Large intestine (tissue), 3 donors: Measurements from ENCODE around the gene SYT5. TPM values are rescaled to one million over a fixed set of nuclear protein-coding genes. Genes with fewer than 3 reads are reported as not detected.
A peak's percentile ranks its signal among the peaks of the same experiment; 100 is the strongest.
"Not testable (repeated sequence)": the region's sequence is repeated elsewhere in the genome, so short reads cannot be mapped to it uniquely, and the experiment has no call there.

ENCODE experiments used
- DNase-seq, 2 donors: peaks; one replicate each; pipeline versions ENCODE4 v3.0.0 to v3.0.0-alpha.2; 2013
- H3K27ac ChIP-seq: one replicate; pipeline ENCODE4 v1.5.1; 2013; ENCODE audit warnings: low read length
- H3K27me3 ChIP-seq: 2 replicates; pipeline ENCODE4 v1.6.1; 2013; ENCODE audit warnings: low read length; ENCODE audit not compliant: control insufficient read depth, insufficient read depth
- H3K36me3 ChIP-seq: 2 replicates; pipeline ENCODE4 v1.6.1; 2013; ENCODE audit warnings: low read length; ENCODE audit not compliant: control insufficient read depth, insufficient read depth
- H3K4me1 ChIP-seq: one replicate; pipeline ENCODE4 v1.6.1; 2013; ENCODE audit warnings: low read length; ENCODE audit not compliant: control insufficient read depth, insufficient read depth
- H3K4me3 ChIP-seq: one replicate; pipeline ENCODE4 v1.5.1; 2013; ENCODE audit warnings: low read length
- H3K9me3 ChIP-seq: one replicate; pipeline ENCODE4 v1.6.1; 2013; ENCODE audit warnings: mild to moderate bottlenecking, low read depth, low read length, moderate library complexity; ENCODE audit not compliant: control insufficient read depth
- WGBS: methylation state at CpG from one replicate; pipeline ENCODE4 v1.1.5; 2013; ENCODE audit warnings: low lambda C conversion rate; ENCODE audit not compliant: insufficient coverage; 5-methylcytosine and 5-hydroxymethylcytosine counted together
- polyA plus RNA-seq: library from polyadenylated mRNA; unstranded; fragments of 120-200 nt; gene quantifications from one replicate; pipeline ENCODE4 v1.2.1, GENCODE V29; 2013

Gene SYT5
- polyA plus RNA-seq, 1 donor: 9.1 TPM

- H3K9me3 ChIP-seq: peaks cover 9% of the 10 kb centered on the region
- H3K4me3 ChIP-seq: peak within 1 kb of the TSS; percentile 41
- no peaks in the 10 kb centered on the region for H3K27me3 ChIP-seq
- H3K27ac ChIP-seq: peak within 1 kb of the TSS; percentile 84
- peak in 1 of 2 donors; percentile 75 for DNase-seq
- peaks cover 15% of the 10 kb centered on the region for H3K36me3 ChIP-seq
- H3K4me1 ChIP-seq: peaks cover 11% of the 10 kb centered on the region
- WGBS: no CpG with 5 or more reads among the region's 18 CpGs
Observed at GRCh38 chr19:55208880-55209692, 29.0 kb upstream of the SYT5 start, which contains the start of gene PTPRH. Gene PTPRH, minus strand, starts transcription at chr19:55209501. Its CDS starts 68 bp downstream, at chr19:55209433.

GRCh38 chr19:55206664-55207500 is 26.8 kb upstream of the SYT5 start:
- no CpG with 5 or more reads among the region's 29 CpGs for WGBS
- Histone ChIP-seq H3K27ac (peak overlapping the region; percentile 94), H3K9me3 (no peaks in the 10 kb centered on the region), H3K27me3 (no peaks in the 10 kb centered on the region), H3K4me3 (peak overlapping the region; percentile 60), H3K36me3 (peaks cover 24% of the 10 kb centered on the region), H3K4me1 (peaks cover 11% of the 10 kb centered on the region)
- DNase-seq: peak; percentile 95 to 98

GRCh38 chr19:55202199-55202598 is 22.1 kb upstream of the SYT5 start:
- not testable (repeated sequence) for H3K9me3 ChIP-seq, DNase-seq, H3K4me3 ChIP-seq, H3K27ac ChIP-seq, H3K4me1 ChIP-seq, H3K27me3 ChIP-seq
- H3K36me3 ChIP-seq: peaks cover 55% of the 10 kb centered on the region
- WGBS: no CpG with 5 or more reads among the region's 10 CpGs

GRCh38 chr19:55199620-55200204 is 19.6 kb upstream of the SYT5 start:
- H3K27me3 ChIP-seq: no peaks in the 10 kb centered on the region
- peaks cover 58% of the 10 kb centered on the region for H3K36me3 ChIP-seq
- H3K4me3 ChIP-seq: no peak overlapping the region
- WGBS: 100% methylated on average over 1 of the region's 5 CpGs
- H3K27ac ChIP-seq: no peak overlapping the region
- no peak for DNase-seq
- no peaks in the 10 kb centered on the region for H3K4me1 ChIP-seq
- H3K9me3 ChIP-seq: no peaks in the 10 kb centered on the region

- no peak for DNase-seq
- Histone ChIP-seq H3K36me3 (peaks cover 57% of the 10 kb centered on the region), H3K27ac (no peak overlapping the region), H3K4me1 (no peaks in the 10 kb centered on the region), H3K9me3 (no peaks in the 10 kb centered on the region), H3K4me3 (no peak overlapping the region), H3K27me3 (no peaks in the 10 kb centered on the region)
- WGBS: no CpG with 5 or more reads among the region's 5 CpGs
Observed at GRCh38 chr19:55198651-55199050, 18.6 kb upstream of the SYT5 start.

- no peaks in the 10 kb centered on the region for H3K9me3 ChIP-seq
- WGBS: no CpG with 5 or more reads among the region's 4 CpGs
- DNase-seq: no peak
- no peaks in the 10 kb centered on the region for H3K27me3 ChIP-seq
- no peak overlapping the region for H3K4me3 ChIP-seq
- no peak overlapping the region for H3K27ac ChIP-seq
- peaks cover 58% of the 10 kb centered on the region for H3K36me3 ChIP-seq
- no peaks in the 10 kb centered on the region for H3K4me1 ChIP-seq
Observed at GRCh38 chr19:55197528-55197927, 17.4 kb upstream of the SYT5 start.

GRCh38 chr19:55196803-55197202 is 16.7 kb upstream of the SYT5 start:
- Histone ChIP-seq H3K27ac (no peak overlapping the region), H3K4me1 (no peaks in the 10 kb centered on the region), H3K9me3 (no peaks in the 10 kb centered on the region), H3K36me3 (peaks cover 55% of the 10 kb centered on the region), H3K4me3 (no peak overlapping the region), H3K27me3 (no peaks in the 10 kb centered on the region)
- WGBS: no CpG with 5 or more reads among the region's 10 CpGs
- no peak for DNase-seq

- Histone ChIP-seq H3K36me3 (peaks cover 36% of the 10 kb centered on the region), H3K27me3 (no peaks in the 10 kb centered on the region), H3K9me3 (no peaks in the 10 kb centered on the region), H3K27ac (no peak overlapping the region), H3K4me3 (no peak overlapping the region), H3K4me1 (no peaks in the 10 kb centered on the region)
- WGBS: no CpG with 5 or more reads among the region's 12 CpGs
- DNase-seq: no peak
Observed at GRCh38 chr19:55193481-55193880, 13.4 kb upstream of the SYT5 start.

- no CpG with 5 or more reads among the region's 15 CpGs for WGBS
- no peaks in the 10 kb centered on the region for H3K27me3 ChIP-seq
- no peak overlapping the region for H3K27ac ChIP-seq
- H3K36me3 ChIP-seq: peaks cover 16% of the 10 kb centered on the region
- H3K4me1 ChIP-seq: no peaks in the 10 kb centered on the region
- no peaks in the 10 kb centered on the region for H3K9me3 ChIP-seq
- no peak overlapping the region for H3K4me3 ChIP-seq
- no peak for DNase-seq
Observed at GRCh38 chr19:55189403-55189835, 9.3 kb upstream of the SYT5 start.

- no peaks in the 10 kb centered on the region for H3K27me3 ChIP-seq
- H3K9me3 ChIP-seq: no peaks in the 10 kb centered on the region
- no peaks in the 10 kb centered on the region for H3K4me1 ChIP-seq
- peaks cover 11% of the 10 kb centered on the region for H3K36me3 ChIP-seq
- 93% methylated on average over 3 of the region's 8 CpGs for WGBS
- DNase-seq: no peak
- H3K27ac ChIP-seq: no peak overlapping the region
- H3K4me3 ChIP-seq: no peak overlapping the region
Observed at GRCh38 chr19:55188625-55189024, 8.5 kb upstream of the SYT5 start.
